Measurements from ENCODE around the gene IL37.

The IL37 gene

GRCh38 chr2:112877423-112877822 lies 33.5 kb upstream of the IL37 start:
- Histone ChIP-seq H3K4me1 (no peaks in the 10 kb centered on the region), H3K4me2 (ENCODE audit: low read length) (no peak overlapping the region), H2AFZ (no peak overlapping the region), H3K27ac (no peak overlapping the region), H3K4me3 (ENCODE audit: low read depth, low read length) (no peak overlapping the region), H3K9me3 (ENCODE audit: control insufficient read depth, low read length) (no peaks in the 10 kb centered on the region), H3K27me3 (ENCODE audit: control insufficient read depth, insufficient read depth, low read length) (no peaks in the 10 kb centered on the region), H3K9ac (no peak overlapping the region), H3K79me2 (no peaks in the 10 kb centered on the region), H3K36me3 (ENCODE audit: control insufficient read depth, insufficient read depth, low read length) (no peaks in the 10 kb centered on the region)
- no peak for TF ChIP-seq CTCF (IDR thresholded peaks at IDR 0.05)

GRCh38 chr2:112879491-112880041 lies 31.4 kb upstream of the IL37 start:
- H2AFZ ChIP-seq = no peak overlapping the region
- no peak overlapping the region for H3K9ac ChIP-seq
- H3K36me3 ChIP-seq (ENCODE audit: control insufficient read depth, insufficient read depth, low read length) = no peaks in the 10 kb centered on the region
- no peak for TF ChIP-seq CTCF (IDR thresholded peaks at IDR 0.05)
- no peaks in the 10 kb centered on the region for H3K27me3 ChIP-seq (ENCODE audit: control insufficient read depth, insufficient read depth, low read length)
- H3K4me1 ChIP-seq = no peaks in the 10 kb centered on the region
- H3K27ac ChIP-seq = no peak overlapping the region
- H3K4me2 ChIP-seq (ENCODE audit: low read length) = no peak overlapping the region
- H3K79me2 ChIP-seq = no peaks in the 10 kb centered on the region
- no peaks in the 10 kb centered on the region for H3K9me3 ChIP-seq (ENCODE audit: control insufficient read depth, low read length)
- H3K4me3 ChIP-seq (ENCODE audit: low read depth, low read length) = no peak overlapping the region

GRCh38 chr2:112880091-112880531 lies 30.9 kb upstream of the IL37 start:
- no peaks in the 10 kb centered on the region for H3K4me1 ChIP-seq
- no peak for TF ChIP-seq CTCF (IDR thresholded peaks at IDR 0.05)
- no peaks in the 10 kb centered on the region for H3K9me3 ChIP-seq (ENCODE audit: control insufficient read depth, low read length)
- H3K27ac ChIP-seq = no peak overlapping the region
- no peak overlapping the region for H2AFZ ChIP-seq
- no peak overlapping the region for H3K4me2 ChIP-seq (ENCODE audit: low read length)
- no peak overlapping the region for H3K4me3 ChIP-seq (ENCODE audit: low read depth, low read length)
- H3K9ac ChIP-seq = no peak overlapping the region
- H3K36me3 ChIP-seq (ENCODE audit: control insufficient read depth, insufficient read depth, low read length) = no peaks in the 10 kb centered on the region
- no peaks in the 10 kb centered on the region for H3K27me3 ChIP-seq (ENCODE audit: control insufficient read depth, insufficient read depth, low read length)
- H3K79me2 ChIP-seq = no peaks in the 10 kb centered on the region

GRCh38 chr2:112880696-112881095 lies 30.3 kb upstream of the IL37 start:
- Histone ChIP-seq H2AFZ (no peak overlapping the region), H3K27me3 (ENCODE audit: control insufficient read depth, insufficient read depth, low read length) (no peaks in the 10 kb centered on the region), H3K79me2 (no peaks in the 10 kb centered on the region), H3K4me1 (no peaks in the 10 kb centered on the region), H3K9me3 (ENCODE audit: control insufficient read depth, low read length) (no peaks in the 10 kb centered on the region), H3K4me2 (ENCODE audit: low read length) (no peak overlapping the region), H3K9ac (no peak overlapping the region), H3K27ac (no peak overlapping the region), H3K4me3 (ENCODE audit: low read depth, low read length) (no peak overlapping the region), H3K36me3 (ENCODE audit: control insufficient read depth, insufficient read depth, low read length) (no peaks in the 10 kb centered on the region)
- no peak for TF ChIP-seq CTCF (IDR thresholded peaks at IDR 0.05)

GRCh38 chr2:112881217-112881985 lies 29.6 kb upstream of the IL37 start:
- no peaks in the 10 kb centered on the region for H3K9me3 ChIP-seq (ENCODE audit: control insufficient read depth, low read length)
- no peaks in the 10 kb centered on the region for H3K79me2 ChIP-seq
- H3K4me2 ChIP-seq (ENCODE audit: low read length) = no peak overlapping the region
- no peaks in the 10 kb centered on the region for H3K36me3 ChIP-seq (ENCODE audit: control insufficient read depth, insufficient read depth, low read length)
- no peaks in the 10 kb centered on the region for H3K27me3 ChIP-seq (ENCODE audit: control insufficient read depth, insufficient read depth, low read length)
- H3K27ac ChIP-seq = no peak overlapping the region
- no peak overlapping the region for H3K9ac ChIP-seq
- no peak for TF ChIP-seq CTCF (IDR thresholded peaks at IDR 0.05)
- H3K4me1 ChIP-seq = no peaks in the 10 kb centered on the region
- no peak overlapping the region for H3K4me3 ChIP-seq (ENCODE audit: low read depth, low read length)
- H2AFZ ChIP-seq = no peak overlapping the region

All from parathyroid adenoma (tissue), 2 donors.